Dermis microvascular lymphatic vessel endothelial cell (primary cell): Measurements from ENCODE around the gene SLC4A2. TPM values are rescaled to one million over a fixed set of nuclear protein-coding genes. Genes with fewer than 3 reads are reported as not detected.

ENCODE experiments used
- DNase-seq, 2 donors: peaks; one replicate each; pipeline versions ENCODE4 v3.0.0 to v3.0.0-alpha.2; 2010; ENCODE audit warnings: low read depth in 2 of 2
- total RNA-seq: library from RNA; depleted of rRNA; stranded (reverse); fragments of >200 nt; gene quantifications from 2 replicates; pipeline ENCODE4 v1.2.1, GENCODE V29; 2014

SLC4A2 gene
- total RNA-seq, 1 donor from 2014 or later: 41.3 TPM

GRCh38 chr7:151043959-151044358 is 15.4 kb upstream of the SLC4A2 start:
- DNase-seq: no peak

DNA sequence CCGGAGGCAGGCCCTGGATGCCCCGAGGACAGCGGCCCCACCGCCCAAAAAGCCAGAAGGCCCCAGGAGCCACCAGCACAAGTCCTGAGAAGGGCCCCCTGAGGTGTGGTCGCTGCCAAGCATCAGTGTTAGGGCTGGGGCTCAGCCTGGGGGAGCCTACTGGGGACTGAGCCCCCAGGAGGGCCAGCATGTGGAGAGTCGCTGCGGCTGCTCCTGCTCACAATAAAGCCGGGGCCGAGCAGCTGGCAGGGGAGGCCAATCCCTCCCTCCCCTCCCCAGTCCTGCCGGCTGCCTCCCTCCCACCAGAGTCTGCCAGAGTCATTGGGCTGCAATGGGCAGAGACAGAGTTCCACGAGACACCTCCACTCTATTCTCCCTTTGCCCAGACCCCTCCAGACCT is 14.1 kb upstream of the SLC4A2 start:
- DNase-seq: no peak

GRCh38 chr7:151045967-151046366 is 13.4 kb upstream of the SLC4A2 start:
- DNase-seq: no peak

DNA sequence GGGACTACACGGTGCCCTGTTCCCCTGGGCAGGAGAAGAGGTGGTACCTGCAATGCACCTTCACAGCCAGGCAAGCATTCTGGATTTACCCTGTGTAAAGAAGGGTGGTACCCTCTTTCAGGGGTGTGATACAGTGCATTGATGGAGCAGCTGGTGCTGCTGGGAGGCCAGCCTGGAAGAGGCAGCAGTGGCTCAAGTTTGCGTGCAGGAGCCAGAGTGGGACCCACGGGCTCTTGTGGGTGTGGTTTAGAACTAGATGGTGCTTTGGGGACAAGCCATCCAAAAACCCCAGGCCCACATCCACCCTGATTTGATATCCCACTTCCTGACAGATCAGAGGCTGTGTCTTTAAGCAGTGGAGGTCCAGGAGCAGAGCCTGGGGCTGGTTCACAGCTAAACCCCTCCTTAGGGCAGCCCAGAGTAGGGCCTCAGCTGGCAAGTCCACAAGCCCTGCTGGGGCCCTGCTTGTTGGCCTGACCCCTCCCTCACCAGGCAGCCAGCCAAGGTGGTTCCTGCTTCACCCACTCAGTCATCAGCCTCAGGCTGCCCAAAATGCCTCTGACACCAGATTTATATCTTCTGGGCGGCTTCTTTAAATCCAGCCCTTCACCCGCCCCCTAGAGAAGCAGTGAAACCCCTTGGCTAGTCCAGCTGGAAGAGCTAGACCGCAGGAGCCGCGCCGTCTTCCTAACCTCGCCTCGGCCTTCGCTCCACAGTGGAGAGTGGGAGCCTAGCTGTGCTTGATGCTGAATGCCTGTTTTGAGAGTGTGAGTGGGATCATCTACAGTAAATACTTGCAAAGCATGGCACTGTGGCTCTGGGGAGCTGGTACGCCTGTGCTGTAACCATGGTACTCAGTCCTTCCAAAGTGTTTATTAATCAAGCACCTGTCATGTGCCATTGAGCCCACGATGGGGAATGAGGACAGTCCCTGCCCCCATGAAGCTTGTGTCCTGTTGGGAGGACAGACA is 12.5 kb upstream of the SLC4A2 start:
- peak in 1 of 2 donors; percentile 16 for DNase-seq

- DNase-seq: no peak
Measured at GRCh38 chr7:151047976-151048815, 11.2 kb upstream of the SLC4A2 start, which contains the start of gene ASIC3. ASIC3 (plus strand) TSS chr7:151048531; CDS start chr7:151048886, 355 bp downstream.

GRCh38 chr7:151048911-151049463 is 10.4 kb upstream of the SLC4A2 start:
- no peak for DNase-seq

- peak in 1 of 2 donors; percentile 80 for DNase-seq
Measured at GRCh38 chr7:151051108-151051507, 8.3 kb upstream of the SLC4A2 start.

DNA sequence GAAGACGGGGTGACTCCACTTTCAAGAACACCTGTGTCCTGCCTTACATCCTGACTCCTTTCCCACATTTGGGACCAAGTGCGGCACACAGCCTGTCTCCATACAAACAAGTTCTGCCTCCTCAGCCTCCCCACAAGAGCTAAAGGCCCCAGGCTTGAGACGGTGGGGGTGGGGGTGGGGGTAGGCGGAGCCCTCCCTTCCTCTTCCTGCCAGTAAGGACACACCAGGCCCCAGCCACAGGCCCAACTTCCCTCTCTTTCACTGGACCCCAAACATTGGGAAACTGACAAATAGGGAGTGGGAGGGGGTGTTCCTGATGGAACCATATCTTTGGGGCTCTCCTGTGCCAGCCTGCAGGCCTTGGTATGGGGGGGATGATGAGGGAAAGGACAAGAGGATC is 6.3 kb upstream of the SLC4A2 start:
- no peak for DNase-seq

GRCh38 chr7:151053751-151054150 is 5.6 kb upstream of the SLC4A2 start:
- DNase-seq: no peak

GRCh38 chr7:151056283-151056665 is 3.1 kb upstream of the SLC4A2 start:
- no peak for DNase-seq

- no peak for DNase-seq
Measured at GRCh38 chr7:151056666-151057505, 2.5 kb upstream of the SLC4A2 start.

DNA sequence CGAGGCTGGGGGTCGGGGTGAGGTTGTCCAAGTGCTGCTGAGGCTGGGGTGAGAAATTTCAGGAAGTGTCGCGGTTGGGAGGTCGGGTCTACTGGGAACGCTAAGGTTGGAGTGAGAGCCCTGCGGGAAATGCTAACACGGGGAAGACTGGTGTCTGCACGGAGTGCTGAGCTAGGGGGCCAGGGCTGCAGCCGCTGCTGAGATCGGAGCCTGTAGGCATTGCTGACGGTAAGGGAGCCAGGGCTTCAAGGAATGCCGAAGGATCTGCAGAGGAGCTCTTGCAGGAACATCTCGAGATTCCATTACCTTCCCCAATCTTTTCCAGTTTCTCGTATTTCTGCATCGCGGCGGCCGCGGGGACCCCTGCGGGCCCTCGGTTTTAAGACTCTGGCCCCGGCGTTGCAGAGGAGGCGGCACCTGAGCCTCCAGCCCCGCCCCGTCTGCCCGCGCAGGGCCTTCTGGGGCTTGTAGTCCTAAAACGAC is 1.8 kb upstream of the SLC4A2 start, which contains the start of gene CDK5:
CDK5 (minus strand) TSS at position 392 of the 483 bp plus-strand sequence; CDS start at position 343, 49 bp downstream.
- no peak for DNase-seq

DNA sequence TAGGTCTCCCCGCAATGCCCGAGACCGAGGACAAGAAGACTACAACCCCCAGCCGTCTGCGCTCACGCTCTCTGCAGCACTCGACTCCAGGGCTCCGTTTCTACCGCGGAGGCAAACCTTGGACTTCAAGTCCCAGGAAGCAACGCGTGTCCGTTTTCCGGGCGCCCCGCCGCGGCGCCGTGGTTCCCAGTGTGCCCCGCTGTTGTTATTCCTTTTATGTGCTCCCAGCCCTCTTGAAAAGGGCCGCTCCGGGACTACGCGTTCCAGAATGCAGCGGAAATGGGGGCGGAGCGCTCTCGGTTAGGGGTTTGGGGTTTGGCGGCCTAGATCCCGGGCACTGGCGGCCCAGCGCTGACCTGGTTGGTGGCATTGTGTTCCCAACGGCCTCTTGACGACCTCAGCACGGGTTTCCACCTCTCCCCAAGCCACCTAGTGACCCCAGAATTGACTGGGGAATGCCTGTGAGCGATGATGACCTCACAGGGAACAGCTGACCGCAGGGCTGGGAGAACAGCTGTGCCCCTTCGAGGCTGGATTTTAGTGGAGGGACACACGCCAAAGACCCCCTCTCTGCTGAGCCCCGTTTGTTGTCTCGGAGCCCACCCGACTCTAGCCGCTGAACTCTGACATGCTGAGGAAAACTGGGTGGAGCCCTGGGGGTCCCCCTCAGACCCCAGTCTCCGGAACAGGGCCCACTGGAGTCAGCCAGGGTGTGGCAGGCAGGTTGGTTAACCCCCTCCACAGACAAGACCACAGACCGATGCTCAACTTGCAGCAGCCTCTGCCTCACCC is 1.2 kb upstream of the SLC4A2 start:
- DNase-seq: peak; percentile 99 to 100

DNA sequence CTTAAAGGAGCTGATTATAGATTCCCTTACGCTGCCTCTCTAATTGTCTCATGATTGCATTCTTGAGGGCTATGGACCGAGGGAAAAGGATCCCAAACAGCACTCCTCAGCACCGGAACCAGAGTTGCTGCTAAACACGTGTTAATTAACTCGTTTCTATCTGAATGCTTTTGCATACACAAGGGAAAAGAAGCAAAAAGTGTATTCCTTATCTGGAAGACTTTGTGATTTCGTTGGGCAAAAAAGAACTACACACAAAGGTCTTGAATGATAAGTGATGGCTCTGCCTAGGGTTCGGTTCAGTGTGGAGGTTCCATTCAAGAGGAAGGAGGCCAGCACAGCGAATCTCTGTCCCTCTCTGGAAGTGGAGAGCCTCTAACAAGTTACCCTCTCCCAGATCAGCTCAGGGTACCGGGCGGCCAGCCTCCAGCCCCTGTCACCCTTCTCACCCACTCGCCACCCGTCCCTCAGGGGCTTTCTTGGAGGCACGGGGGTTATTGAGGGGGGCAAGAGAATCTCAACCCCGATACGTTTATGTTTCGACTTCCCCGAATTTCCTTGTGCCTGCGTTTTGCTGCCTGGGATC is 515 bp upstream of the SLC4A2 start:
- DNase-seq: peak in 1 of 2 donors; percentile 23

- DNase-seq: peak in 1 of 2 donors; percentile 14
Measured at GRCh38 chr7:151060113-151060415, 675 bp downstream of the SLC4A2 start.

GRCh38 chr7:151060416-151061212 is 1.2 kb downstream of the SLC4A2 start:
- peak in 1 of 2 donors; percentile 41 for DNase-seq

- DNase-seq: no peak
Measured at GRCh38 chr7:151061213-151062110, 2.1 kb downstream of the SLC4A2 start.

- DNase-seq: no peak
Measured at GRCh38 chr7:151062111-151062398, 2.7 kb downstream of the SLC4A2 start.
